GM19239 (cell line): Measurements from ENCODE around the gene PNKD.

ENCODE experiments used
- DNase-seq: peaks from one replicate; pipeline ENCODE4 v3.0.0; 2011; ENCODE audit warnings: low spot score; ENCODE audit not compliant: insufficient read length
- FAIRE-seq: peaks from 2 replicates; lab custom pipeline; 2011; peaks lifted over from hg19 to GRCh38; lab: Jason Lieb, UNC

Gene PNKD

DNA sequence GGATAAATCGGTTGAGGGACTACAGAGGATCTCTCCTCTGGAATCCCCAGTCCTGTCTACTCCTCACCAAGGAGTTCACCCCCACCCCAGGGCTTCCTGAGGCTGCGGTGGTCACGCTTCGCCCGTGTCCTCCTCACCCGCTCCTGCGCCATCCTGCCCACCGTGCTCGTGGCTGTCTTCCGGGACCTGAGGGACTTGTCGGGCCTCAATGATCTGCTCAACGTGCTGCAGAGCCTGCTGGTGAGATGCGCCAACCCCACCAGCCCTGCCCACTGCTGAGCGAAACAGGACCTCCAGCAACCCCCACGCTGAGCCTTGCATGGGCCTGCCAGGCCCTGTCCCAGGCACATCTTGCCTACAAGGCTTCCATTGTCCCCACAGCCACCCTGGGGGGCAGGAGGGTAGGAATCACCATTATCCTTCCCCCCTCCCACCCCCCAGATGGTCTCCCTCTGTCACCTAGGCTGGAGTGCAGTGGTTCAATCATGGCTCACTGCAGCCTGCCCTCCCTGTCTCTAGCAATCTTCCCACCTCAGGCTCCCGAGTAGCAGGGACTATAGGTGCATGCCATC lies 122.7 kb downstream of the PNKD start:
- DNase-seq (no peak), FAIRE-seq (no peak)

DNA sequence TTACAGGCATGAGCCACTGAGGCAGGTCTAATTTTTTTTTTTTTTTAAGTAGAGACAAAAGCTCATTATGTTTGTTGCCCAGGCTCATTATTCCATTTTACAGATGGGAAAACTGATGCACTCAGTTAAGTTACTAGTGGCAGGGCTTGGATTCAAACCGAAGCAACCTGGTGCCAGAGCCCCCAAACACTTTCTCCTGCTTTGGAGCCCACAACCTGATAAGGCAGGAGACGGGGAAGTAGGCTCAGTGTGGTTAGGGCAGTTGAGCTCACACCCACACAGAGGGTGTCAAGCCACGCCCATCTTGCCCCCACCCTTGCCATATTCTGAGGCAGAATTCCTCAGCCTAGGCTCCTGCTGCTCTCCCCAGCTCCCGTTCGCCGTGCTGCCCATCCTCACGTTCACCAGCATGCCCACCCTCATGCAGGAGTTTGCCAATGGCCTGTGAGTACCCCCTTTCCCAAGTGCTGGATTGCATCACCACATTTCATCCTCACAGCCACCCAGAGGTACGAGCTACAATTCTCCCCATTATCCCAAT lies 123.5 kb downstream of the PNKD start:
- no peak for DNase-seq
- FAIRE-seq: no peak

DNA sequence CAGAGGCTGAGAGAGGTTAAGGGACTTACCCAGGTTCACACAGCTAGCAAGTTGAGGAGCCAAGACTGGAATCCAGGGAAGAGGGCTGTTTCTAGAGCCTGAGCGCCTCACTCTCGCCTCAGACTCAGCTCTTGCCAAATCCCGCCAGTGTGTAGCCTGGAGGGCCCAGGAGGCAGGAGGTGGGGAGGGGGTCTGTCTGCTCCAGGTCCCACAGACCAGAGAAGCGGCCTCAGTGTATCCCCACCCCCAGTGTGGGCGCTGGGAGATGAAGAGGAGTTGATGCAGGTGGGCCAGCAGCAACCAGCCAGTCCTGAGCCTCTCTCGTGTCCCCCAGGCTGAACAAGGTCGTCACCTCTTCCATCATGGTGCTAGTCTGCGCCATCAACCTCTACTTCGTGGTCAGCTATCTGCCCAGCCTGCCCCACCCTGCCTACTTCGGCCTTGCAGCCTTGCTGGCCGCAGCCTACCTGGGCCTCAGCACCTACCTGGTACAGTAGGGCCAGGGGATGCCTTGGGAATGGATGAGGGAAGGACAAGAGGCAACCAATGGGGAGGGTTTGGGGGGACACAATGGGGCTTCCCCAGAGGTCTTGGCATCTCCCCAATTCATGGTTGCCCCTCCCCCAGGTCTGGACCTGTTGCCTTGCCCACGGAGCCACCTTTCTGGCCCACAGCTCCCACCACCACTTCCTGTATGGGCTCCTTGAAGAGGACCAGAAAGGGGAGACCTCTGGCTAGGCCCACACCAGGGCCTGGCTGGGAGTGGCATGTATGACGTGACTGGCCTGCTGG lies 124.2 kb downstream of the PNKD start:
- no peak for DNase-seq
- no peak for FAIRE-seq

DNA sequence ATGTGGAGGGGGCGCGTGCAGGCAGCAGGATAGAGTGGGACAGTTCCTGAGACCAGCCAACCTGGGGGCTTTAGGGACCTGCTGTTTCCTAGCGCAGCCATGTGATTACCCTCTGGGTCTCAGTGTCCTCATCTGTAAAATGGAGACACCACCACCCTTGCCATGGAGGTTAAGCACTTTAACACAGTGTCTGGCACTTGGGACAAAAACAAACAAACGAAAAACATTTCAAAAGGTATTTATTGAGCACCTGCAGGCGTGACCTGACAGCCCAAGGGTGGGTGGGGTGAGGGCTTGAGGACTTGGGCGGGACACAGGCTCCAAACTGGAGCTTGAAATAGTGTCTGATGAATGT lies 124.7 kb downstream of the PNKD start:
- DNase-seq (no peak), FAIRE-seq (no peak)

DNA sequence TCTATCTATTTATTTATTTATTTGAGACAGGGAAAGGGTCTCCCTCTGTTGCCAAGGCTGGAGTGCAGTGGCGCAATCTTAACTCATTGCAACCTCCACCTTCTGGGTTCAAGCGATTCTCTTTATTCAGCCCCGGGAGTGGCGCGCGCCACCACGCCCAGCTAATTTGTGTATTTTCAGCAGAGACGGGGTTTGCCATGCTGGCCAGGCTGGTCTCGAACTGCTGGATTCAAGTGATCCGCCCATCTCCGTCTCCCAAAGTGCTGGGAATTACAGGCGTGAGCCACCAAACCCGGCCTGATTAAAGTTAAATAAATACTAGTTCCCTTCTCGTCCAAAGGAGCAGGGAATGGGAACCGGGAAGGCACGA lies 125.1 kb downstream of the PNKD start:
- FAIRE-seq: peak; percentile 4

DNA sequence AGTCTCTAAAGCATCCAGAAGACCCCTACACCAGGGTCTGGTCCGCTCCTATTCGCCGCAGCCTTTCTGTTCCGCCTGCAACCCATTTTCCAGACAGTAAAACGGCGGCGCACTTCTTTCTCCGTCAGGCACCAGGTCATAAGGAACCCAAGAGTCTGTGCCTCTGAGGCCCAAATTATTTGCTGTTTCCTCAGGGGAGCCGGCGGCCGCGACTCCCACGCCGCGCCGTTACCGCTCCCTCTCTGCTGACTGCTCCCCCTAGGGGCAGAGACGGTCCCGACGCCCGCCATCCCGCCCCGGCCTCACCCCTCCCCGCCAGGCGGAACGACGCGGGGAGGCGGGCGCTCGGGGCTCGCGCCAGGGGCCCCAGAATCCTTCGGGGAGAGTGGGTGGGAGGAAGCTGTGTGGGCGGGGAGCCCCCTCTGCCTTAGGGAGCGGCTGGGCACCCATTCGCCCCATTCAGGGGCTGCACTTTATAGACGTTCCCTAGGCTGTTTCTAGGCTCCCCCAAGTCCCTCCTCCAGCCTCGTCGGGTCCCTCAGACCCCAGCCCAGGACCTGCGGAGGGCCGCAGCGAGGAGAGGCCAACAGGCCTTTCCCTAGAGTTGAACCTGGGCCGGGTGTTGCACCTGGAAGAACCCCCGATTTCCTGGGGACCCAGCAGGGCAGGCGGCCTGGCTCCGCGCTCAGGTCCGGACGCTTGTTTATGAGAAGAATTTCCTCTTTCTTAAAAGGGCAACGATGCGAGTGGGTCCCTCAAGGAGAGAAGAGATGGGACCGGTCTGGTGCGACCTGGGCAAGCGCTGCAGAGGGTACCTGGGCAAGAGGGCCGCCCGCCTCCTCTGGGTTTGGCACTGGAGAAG lies 125.7 kb downstream of the PNKD start:
- peak; percentile 85 for DNase-seq
- FAIRE-seq: peak; percentile 94

More for the DNA sequence above, 125.1 kb downstream of the PNKD start:
- DNase-seq: no peak
